ENCODE results near the gene YY1.
"Not testable (repeated sequence)": the region's sequence is repeated elsewhere in the genome, so short reads cannot be mapped to it uniquely, and the experiment has no call there.

The YY1 gene

DNA sequence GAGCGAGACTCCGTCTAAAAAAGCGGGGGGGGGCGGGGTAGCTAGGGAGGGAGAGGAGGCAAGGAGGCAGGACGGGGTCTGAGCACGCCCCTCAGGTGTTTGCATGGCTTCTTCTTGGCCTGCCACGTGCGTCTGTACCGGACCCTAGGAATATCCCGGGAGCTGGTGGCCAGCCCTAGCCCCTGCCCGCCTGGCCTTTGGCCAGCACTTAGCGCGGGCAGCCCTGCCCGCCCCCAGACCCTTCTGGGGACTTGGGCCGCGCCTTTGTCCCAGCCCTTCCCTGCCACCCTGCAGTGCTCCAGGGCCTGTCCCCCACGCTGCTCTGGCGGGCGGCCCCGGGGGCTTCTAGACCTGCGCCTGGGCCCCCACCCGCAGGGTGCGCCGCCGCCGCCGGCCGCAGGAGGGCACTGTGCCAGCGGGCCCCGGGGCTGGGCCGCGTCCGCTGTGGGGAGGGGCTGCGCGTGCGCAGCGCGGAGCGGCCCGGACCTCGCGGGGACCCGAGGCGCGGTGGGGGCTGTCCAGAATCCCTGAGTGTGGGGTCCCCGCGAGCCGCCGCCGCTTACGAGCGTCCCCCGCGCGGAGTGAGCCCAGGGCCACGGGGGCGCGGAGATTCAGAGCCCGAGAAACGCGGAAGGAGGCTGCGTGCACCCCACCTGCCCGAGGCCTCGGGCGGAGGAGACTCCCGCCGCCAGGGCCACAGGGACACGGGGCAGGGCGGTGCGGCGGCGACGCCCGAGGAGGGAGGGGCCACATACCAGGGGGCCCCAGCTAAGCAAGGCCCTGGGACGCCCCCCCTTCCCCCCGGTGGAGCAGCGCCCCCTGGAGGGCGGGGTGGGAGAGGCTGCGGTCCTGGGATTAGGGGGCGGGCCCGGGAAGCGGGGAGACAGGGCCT lies 46.3 kb downstream of the YY1 start:
- DNase-seq (ENCODE audit: low spot score in 2 of 2) (peak; percentile 69 to 72), ATAC-seq (replicated peaks; ENCODE audit: extremely low read depth, poor library complexity, severe bottlenecking) (peak; percentile 85)
- peak overlapping the region; percentile 81 for H3K4me3 Mint-ChIP-seq
- H3K27ac Mint-ChIP-seq (ENCODE audit: low read depth): peak overlapping the region; percentile 74
- H3K36me3 Mint-ChIP-seq (ENCODE audit: insufficient read depth): peaks cover 14% of the 10 kb centered on the region
- H3K4me1 Mint-ChIP-seq: peaks cover 16% of the 10 kb centered on the region
- H3K27me3 Mint-ChIP-seq: no peaks in the 10 kb centered on the region
- no peaks in the 10 kb centered on the region for H3K9me3 Mint-ChIP-seq

DNA sequence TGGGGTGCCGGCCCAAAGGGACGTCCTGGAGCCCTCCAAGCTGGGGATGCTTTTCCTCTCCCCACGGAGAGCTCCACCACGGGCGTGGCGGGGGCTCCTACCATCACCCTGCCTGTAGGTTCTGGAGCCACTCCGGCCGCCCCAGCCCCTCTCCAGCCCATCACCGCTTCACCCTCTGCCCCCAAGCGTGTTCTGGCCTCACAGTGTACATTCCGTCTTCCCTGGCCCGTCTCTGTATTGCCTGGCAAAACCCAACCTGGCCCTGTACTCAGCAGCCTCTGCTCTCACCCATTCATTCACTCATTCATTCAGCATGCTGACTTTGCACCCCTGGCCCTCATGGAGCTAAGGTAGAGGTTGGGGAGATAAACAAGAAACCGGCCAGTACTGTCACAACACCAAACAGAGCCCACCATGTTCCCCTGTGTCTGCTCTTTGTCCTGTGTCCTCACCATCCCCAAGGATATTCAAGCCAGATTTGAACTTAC lies 47.0 kb downstream of the YY1 start:
- peaks cover 9% of the 10 kb centered on the region for H3K36me3 Mint-ChIP-seq (ENCODE audit: insufficient read depth)
- no peak for ATAC-seq (replicated peaks; ENCODE audit: extremely low read depth, poor library complexity, severe bottlenecking)

DNA sequence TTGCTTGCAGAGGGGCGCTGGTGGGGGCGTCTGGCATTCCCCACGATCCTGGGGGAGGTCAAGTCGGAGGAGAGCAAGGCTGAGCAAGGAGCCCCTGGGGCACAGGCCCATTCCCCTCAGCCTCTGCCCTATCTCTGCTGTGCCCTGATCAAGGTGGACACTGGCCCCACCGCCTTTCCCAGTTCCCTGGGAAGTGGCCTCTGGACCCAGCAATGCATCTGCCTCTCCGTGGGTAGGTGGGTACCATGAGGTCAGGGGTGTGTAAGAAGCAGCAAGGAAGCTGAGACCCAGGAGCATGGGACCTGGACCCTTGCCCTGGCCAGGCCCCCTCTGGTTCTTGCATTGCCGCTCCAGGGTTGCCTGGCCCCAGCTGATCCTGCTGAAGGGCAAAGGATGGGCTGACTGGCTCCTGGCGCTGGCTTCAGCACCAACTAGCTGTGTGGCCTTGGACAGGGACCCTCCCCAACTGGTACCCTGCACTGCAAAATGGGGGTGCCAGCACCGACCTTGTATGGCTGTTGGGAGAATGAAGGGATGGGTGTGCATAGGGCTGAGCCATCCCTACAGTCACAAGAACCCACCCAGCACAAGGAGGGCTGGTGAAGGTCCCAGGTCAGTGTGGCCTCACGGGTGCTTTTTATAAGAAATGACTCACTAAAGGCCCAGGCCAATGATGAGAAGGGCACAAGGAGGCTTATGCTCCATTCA lies 47.7 kb downstream of the YY1 start:
- peaks cover 8% of the 10 kb centered on the region for H3K36me3 Mint-ChIP-seq (ENCODE audit: insufficient read depth)
- H3K4me3 Mint-ChIP-seq: peak overlapping the region; percentile 81
- H3K27me3 Mint-ChIP-seq: no peaks in the 10 kb centered on the region
- no peak for ATAC-seq (replicated peaks; ENCODE audit: extremely low read depth, poor library complexity, severe bottlenecking)
- DNase-seq (ENCODE audit: low spot score in 2 of 2): no peak
- peaks cover 12% of the 10 kb centered on the region for H3K4me1 Mint-ChIP-seq
- no peaks in the 10 kb centered on the region for H3K9me3 Mint-ChIP-seq
- H3K27ac Mint-ChIP-seq (ENCODE audit: low read depth): peak overlapping the region; percentile 76

More for the DNA sequence above, 47.0 kb downstream of the YY1 start:
- DNase-seq (ENCODE audit: low spot score in 2 of 2): no peak
- Mint-ChIP-seq H3K4me3 (peak overlapping the region; percentile 81), H3K4me1 (peaks cover 12% of the 10 kb centered on the region), H3K27ac (ENCODE audit: low read depth) (peak overlapping the region; percentile 74), H3K27me3 (no peaks in the 10 kb centered on the region), H3K9me3 (no peaks in the 10 kb centered on the region)

DNA sequence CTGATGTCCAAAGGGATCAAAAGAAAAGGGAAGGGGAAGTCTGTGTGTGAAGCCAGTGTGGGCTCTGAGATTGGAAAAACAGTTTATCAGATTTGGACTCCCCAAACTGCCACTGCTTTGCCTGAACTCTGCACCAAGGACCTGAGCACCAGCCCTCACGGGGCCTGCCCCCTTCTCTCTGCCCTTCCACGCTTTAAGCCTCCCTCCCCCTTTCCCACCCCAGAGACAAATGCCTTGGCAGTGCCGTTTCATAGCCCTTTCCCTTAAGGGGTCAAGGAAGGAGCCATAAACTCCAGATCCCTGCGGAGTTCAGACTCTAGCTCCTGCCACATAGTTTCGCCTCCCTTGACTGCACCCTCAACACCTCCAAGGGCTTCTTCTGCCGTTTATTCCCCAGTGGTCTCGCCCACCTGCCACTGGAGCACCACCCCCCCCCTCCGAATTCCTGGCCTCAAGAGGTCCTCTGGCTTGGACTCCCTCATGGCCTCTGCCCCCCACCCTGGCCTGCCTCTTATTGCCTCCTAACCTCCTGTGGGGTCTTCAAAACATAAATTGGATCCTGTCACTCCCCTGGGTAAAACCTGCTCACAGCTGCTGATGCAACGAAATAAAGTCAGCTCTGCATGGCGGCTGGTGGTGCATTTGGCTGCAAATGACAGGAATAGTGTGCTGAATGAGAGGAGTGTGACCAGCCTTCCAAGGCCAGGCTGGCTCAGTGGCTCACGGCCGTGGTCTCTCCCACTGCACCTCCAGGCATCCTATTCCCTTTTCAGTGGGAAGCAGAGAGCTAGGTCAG lies 48.5 kb downstream of the YY1 start:
- Mint-ChIP-seq H3K4me3 (no peak overlapping the region), H3K9me3 (no peaks in the 10 kb centered on the region), H3K36me3 (ENCODE audit: insufficient read depth) (peaks cover 7% of the 10 kb centered on the region), H3K27ac (ENCODE audit: low read depth) (peak overlapping the region; percentile 76), H3K4me1 (peaks cover 12% of the 10 kb centered on the region), H3K27me3 (no peaks in the 10 kb centered on the region)
- no peak for ATAC-seq (replicated peaks; ENCODE audit: extremely low read depth, poor library complexity, severe bottlenecking)
- DNase-seq (ENCODE audit: low spot score in 2 of 2): no peak

DNA sequence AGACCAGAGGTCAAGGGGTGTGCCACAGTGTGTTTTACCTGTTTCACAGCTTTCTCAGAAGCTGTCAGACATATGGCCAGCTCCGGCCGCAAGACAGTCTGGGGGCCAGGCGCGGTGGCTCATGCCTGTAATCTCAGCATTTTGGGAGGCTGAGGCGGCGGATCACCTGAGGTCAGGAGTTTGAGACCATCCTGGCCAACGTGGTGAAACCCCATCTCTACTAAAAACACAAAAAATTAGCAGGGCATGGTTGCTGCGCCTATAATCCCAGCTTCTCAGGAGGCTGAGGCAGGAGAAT lies 49.0 kb downstream of the YY1 start:
- not testable (repeated sequence) for H3K9me3 Mint-ChIP-seq; DNase-seq (ENCODE audit: low spot score in 2 of 2); ATAC-seq (replicated peaks; ENCODE audit: extremely low read depth, poor library complexity, severe bottlenecking); H3K36me3 Mint-ChIP-seq (ENCODE audit: insufficient read depth); H3K27me3 Mint-ChIP-seq; H3K27ac Mint-ChIP-seq (ENCODE audit: low read depth); H3K4me3 Mint-ChIP-seq
- H3K4me1 Mint-ChIP-seq: peaks cover 12% of the 10 kb centered on the region

DNA sequence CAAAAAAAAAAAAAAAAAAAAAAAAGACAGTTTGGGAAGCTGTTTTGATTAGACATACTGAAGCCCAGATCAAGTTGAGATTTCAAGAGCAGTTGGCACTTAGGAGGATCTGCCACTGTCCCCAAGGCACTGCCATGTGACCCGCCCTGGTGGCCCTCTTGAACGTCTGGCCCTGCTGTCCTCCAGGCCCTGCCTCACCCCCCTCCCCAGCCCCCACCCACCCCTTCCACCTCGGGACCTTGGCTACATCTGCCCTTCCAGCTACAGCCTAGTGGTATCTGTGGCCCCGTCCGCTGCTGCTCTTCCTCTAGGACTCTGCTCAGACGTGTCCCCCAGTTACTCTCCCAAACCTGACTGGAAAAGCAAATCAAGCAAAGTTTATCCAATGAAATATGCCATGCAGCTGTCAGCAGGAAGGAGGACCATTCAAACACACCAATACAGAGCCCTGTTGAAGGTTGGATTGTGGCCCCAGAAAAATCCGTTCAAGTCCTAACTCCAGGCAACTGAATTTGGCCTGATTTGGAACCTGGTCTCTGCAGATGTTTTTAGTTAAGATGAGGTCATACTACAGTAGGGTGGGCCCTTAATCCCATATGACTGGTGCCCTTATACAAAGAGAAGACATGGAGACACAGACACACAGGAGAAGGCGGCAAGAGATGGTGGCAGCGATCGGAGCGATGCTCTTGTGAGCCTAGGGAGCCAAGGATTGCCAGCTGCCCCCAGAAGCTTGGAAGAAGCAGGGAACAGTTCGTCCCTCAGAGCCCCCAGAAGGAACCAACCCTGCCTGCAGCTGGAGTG lies 49.6 kb downstream of the YY1 start:
- peaks cover 12% of the 10 kb centered on the region for H3K4me1 Mint-ChIP-seq
- DNase-seq (ENCODE audit: low spot score in 2 of 2) (no peak), ATAC-seq (replicated peaks; ENCODE audit: extremely low read depth, poor library complexity, severe bottlenecking) (no peak)
- H3K27ac Mint-ChIP-seq (ENCODE audit: low read depth): no peak overlapping the region
- H3K4me3 Mint-ChIP-seq: no peak overlapping the region
- H3K9me3 Mint-ChIP-seq: no peaks in the 10 kb centered on the region
- peaks cover 7% of the 10 kb centered on the region for H3K36me3 Mint-ChIP-seq (ENCODE audit: insufficient read depth)
- no peaks in the 10 kb centered on the region for H3K27me3 Mint-ChIP-seq

DNA sequence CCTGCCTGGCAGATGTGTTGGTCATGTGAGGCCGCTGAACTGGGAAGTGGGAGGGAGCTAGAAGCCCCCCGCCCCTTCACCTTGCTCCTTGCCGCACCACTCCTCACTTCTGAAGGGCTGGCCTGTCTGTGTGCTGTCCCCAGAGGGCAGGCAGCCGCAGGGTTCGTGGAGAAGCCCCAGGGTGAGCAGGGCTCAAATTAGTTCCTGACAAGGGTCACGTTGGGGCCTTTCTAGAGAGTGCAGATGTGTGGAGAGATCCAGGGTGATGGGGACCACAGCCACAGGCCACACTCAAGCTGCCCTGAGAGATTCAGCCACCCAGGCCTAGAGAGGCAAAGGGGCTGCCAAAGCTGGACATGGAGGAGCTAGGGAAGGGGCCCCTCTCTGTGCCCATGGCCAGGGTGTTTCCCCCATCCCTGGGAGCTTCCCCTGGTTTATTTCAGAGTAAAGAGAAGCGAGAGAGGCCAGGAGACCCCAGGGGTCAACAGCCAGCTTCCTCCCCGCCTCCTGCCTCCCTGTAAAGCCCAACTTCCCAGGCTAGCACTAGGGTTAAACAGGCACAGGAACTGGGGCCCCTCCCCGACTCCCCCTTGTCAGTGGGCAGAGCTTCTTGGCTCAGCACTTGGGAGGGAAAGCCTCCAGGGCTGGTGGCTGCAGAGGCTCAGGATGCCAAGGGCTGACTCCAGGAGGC lies 51.1 kb downstream of the YY1 start:
- peaks cover 7% of the 10 kb centered on the region for H3K4me1 Mint-ChIP-seq
- DNase-seq (ENCODE audit: low spot score in 2 of 2): no peak
- H3K9me3 Mint-ChIP-seq: no peaks in the 10 kb centered on the region
- H3K27ac Mint-ChIP-seq (ENCODE audit: low read depth): no peak overlapping the region
- H3K27me3 Mint-ChIP-seq: no peaks in the 10 kb centered on the region
- H3K36me3 Mint-ChIP-seq (ENCODE audit: insufficient read depth): peaks cover 3% of the 10 kb centered on the region
- H3K4me3 Mint-ChIP-seq: no peak overlapping the region
- no peak for ATAC-seq (replicated peaks; ENCODE audit: extremely low read depth, poor library complexity, severe bottlenecking)

DNA sequence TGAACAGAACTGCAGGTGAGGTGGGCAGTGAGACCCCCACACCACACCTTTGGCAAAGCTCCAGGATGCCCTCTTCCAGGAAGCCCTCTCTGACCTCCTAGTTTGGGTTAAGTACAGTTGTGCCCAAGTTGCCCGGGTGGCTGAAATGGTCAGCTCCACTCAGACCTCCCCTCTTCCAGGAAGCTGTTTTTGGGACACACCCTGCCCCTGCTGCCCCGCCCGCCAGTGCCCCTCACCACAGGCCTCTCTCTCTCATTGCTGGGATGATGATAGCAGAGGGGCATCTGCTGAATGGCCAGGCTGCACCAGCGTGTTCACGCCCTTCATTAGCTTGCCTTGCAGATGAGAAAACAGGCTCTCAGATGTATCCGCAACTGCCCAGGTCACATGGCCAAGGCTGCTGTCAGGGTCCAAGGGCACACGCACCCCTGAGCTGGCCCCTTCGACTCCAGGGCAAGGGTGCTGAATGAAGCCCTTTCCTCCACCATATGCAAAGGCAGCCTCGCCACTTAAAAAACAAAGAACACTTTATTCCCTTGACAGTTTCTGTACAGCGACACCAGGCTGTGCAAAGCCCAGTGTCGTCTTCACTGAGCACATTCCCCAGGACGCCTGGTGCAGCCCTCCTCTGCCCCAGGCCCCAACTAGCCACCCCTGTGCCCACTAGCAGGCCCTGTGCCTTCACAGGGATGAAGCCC lies 51.8 kb downstream of the YY1 start:
- Mint-ChIP-seq H3K36me3 (ENCODE audit: insufficient read depth) (peaks cover 3% of the 10 kb centered on the region), H3K4me3 (no peak overlapping the region), H3K27me3 (no peaks in the 10 kb centered on the region), H3K9me3 (no peaks in the 10 kb centered on the region), H3K27ac (ENCODE audit: low read depth) (no peak overlapping the region), H3K4me1 (peaks cover 6% of the 10 kb centered on the region)
- DNase-seq (ENCODE audit: low spot score in 2 of 2) (no peak), ATAC-seq (replicated peaks; ENCODE audit: extremely low read depth, poor library complexity, severe bottlenecking) (no peak)

DNA sequence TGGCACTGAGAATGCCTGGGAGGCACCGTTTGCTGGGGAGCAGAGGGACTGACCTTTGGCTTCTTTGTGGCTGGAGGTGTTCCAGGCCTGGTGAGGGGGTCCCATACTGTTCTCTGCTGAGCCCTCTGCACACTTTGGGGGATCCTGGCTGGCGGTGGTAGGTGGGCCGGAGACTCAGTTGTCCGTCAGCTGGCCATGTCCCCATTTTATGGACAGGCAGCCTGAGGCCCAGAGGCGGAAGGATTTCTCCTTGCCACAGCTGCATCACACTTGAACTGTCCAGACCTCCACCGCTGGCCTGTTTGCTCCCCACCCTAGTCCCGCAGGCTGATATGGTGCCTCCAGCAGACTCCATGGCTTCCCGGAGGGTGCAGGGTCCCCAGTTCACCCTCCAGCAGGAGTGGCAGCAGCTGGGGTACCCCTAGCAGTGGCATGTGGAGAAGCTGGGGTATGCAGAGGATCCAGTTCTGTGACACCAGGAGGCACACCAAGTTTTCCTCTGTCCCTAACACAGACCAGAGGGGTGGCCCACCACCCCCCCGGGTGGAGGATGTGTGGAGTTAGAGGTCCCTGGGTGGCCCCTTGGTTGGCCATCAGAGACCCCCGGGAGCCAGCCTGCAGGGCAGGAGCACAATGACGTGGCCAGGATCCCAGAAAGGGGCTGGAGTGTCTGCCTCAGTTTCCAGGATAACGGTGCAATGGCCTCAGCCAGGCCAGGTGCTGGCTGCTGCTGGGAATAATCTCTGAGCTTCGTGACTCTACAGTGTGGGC lies 52.5 kb downstream of the YY1 start:
- ATAC-seq (replicated peaks; ENCODE audit: extremely low read depth, poor library complexity, severe bottlenecking): no peak
- Mint-ChIP-seq H3K27me3 (no peaks in the 10 kb centered on the region), H3K36me3 (ENCODE audit: insufficient read depth) (no peaks in the 10 kb centered on the region), H3K4me3 (no peak overlapping the region), H3K4me1 (no peaks in the 10 kb centered on the region), H3K9me3 (no peaks in the 10 kb centered on the region), H3K27ac (ENCODE audit: low read depth) (no peak overlapping the region)
- no peak for DNase-seq (ENCODE audit: low spot score in 2 of 2)

DNA sequence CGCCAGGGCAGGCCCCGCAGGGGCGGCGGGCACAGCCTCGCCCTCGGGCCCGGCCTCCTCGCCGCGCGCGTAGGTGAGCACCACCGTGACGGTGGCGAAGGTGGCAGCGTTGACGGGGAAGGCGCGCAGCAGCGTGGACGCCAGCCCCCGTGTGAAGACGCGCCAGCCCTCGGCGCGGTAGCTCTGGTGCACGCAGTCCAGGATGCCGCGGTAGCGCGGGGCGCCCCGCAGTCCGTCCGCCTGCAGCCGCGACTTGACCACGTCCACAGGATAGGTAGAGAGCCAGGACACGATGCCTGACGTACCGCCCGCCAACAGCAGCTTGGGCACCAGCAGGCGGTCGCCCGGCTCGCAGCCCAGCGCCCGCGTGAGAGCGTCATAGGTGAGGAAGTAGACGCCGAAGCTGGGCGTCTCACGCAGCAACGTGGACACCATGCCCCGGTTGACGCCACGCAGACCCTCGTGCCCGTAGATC lies 53.4 kb downstream of the YY1 start:
- Mint-ChIP-seq H3K4me1 (no peaks in the 10 kb centered on the region), H3K27me3 (no peaks in the 10 kb centered on the region), H3K36me3 (ENCODE audit: insufficient read depth) (no peaks in the 10 kb centered on the region), H3K4me3 (no peak overlapping the region), H3K9me3 (no peaks in the 10 kb centered on the region), H3K27ac (ENCODE audit: low read depth) (no peak overlapping the region)
- DNase-seq (ENCODE audit: low spot score in 2 of 2) (no peak), ATAC-seq (replicated peaks; ENCODE audit: extremely low read depth, poor library complexity, severe bottlenecking) (no peak)

Data from central memory CD8-positive, alpha-beta T cell (primary cell).